Measurements from ENCODE around the gene ZNF787.
"Not testable (repeated sequence)": the region's sequence is repeated elsewhere in the genome, so short reads cannot be mapped to it uniquely, and the experiment has no call there.

The ZNF787 gene

GRCh38 chr19:56121180-56122167, at the start of gene ZNF787:
ZNF787 (minus strand) TSS chr19:56121295; CDS start chr19:56103217, 18,078 bp downstream.
- DNase-seq (ENCODE audit: low spot score): peak; percentile 98

DNA sequence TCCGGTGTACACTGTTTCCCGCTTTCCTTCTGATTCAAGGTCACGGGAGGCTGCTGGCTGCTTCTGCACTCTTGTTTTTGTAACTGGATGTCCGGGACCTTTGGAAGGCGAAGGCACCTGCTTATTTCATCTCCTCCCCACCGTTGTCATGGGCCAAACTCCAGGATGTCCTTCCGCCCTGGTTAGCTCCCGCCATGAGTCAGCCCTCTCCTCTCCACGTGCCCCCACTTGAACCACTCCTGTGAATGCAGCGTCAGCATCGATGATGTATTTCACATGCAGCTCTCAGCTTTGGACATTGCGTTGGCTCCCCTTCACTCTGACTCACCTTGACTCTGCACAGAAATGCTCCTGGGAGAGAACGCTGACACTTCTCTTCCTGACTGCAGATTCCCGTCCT, 49.2 kb upstream of the ZNF787 start:
- DNase-seq (ENCODE audit: low spot score): peak; percentile 82

DNA sequence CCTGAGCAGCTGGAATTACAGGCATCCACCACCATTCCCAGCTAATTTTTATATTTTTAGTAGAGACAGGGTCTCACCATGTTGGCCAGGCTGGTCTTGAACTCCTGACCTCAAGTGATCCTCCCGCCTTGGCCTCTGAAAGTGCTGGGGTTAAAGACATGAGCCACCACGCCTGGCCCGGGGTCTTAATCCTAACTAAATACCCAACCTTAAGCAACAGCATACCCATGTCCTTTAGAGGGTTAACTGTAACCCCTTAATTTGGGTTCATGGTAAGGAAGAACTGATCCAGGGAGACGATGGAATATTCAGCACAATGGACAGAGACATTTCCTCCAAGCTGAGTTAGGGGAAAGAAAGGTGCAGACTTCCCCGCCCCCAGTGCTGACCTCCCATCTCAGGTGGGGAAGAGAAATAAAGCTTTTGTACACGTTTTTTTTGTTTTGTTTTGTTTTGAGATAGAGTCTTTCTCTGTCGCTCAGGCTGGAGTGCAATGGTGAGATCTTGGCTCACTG, 46.0 kb upstream of the ZNF787 start:
- DNase-seq (ENCODE audit: low spot score): no peak

GRCh38 chr19:56163097-56163496, 42.0 kb upstream of the ZNF787 start:
- DNase-seq (ENCODE audit: low spot score): no peak

DNA sequence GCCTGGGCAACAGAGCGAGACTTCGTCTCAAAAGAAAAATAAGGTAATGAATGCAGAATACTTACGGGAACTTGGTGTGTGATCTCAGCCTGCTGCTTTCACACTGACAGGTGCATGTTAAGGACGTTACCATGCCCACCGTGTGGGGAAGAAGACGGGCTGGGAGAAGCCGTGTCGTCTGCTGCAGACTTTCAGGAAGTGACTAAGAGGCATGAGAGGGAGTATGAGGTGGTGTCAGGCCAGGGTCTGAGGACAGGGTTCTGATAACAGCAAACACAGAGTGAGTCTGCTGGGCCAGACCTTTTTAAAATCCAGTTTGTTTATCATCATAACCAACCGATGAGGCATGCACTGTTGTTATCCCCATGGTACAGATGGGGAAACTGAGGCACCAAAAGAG, 41.2 kb upstream of the ZNF787 start:
- no peak for DNase-seq (ENCODE audit: low spot score)

GRCh38 chr19:56161534-56161933, 40.4 kb upstream of the ZNF787 start:
- no peak for DNase-seq (ENCODE audit: low spot score)

GRCh38 chr19:56159622-56160271, 38.7 kb upstream of the ZNF787 start:
- DNase-seq (ENCODE audit: low spot score): no peak

DNA sequence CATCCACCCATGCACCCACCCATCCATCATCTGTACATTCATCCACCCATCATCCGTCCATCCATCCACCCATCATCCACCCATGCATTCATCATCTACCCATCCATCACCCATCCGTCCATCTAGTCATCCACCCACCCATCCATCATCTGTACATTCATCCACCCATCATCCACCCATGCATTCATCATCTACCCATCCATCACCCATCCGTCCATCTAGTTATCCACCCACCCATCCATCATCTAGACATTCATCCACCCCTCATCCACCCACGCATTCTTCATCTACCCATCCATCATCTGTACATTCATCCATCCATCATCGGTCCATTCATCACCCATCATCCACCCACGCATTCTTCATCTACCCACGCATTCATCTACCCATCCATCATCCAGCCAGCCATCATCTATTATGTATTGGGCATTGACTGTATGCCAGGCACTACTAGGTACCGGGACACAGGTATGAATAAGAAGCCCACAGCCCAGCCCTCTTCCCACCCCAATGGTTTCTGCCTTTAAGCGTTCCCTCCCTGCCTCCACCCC, 38.0 kb upstream of the ZNF787 start:
- no peak for DNase-seq (ENCODE audit: low spot score)

DNA sequence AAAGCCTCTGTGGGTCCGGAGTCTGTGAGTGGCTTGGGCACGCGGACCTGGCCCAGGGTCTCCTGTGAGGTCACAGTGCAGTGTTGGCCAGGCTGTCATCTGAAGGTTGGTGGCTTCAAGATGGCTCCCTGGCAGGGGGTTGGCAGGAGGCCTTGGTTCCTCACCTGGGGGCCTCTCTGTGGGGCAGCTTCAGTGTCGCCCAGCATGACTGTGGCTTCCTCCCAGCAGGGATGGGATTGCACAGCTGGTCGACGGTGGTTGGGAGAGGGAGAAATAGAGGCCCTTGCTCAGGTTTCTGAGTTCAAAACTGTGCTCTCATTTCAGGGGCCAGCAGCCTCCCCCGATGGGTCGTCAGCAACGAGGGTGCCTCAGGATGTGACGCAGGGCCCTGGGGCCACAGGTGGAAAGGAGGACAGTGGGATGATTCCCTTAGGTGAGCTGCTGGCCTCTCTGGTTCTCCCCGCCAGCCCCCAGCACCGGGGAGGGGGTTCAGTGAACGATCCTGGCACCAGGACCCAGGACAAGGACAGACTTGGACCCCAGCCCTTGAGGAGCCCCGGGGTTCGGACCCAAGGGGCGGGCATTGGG, 37.2 kb upstream of the ZNF787 start:
- no peak for DNase-seq (ENCODE audit: low spot score)

DNA sequence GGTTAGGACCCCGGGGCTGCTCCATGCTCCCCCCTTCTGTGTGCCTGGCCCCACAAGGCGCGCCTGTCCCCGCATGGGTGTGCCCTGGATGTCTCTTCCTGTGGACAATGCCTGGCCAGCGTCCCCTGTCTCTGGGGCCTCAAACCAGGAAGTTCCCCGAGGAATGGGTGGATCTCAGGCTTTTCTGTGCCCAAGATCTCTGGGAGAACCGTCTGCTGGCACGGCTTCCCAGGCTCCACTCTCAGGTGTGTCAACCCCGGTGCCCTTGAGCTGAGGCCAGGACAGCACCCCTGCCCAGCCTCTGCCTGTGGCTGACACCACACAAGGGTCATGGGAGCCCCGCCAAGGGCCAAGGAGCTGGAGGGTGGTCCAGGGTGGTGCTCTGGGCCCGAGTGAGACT, 35.7 kb upstream of the ZNF787 start:
- no peak for DNase-seq (ENCODE audit: low spot score)

DNA sequence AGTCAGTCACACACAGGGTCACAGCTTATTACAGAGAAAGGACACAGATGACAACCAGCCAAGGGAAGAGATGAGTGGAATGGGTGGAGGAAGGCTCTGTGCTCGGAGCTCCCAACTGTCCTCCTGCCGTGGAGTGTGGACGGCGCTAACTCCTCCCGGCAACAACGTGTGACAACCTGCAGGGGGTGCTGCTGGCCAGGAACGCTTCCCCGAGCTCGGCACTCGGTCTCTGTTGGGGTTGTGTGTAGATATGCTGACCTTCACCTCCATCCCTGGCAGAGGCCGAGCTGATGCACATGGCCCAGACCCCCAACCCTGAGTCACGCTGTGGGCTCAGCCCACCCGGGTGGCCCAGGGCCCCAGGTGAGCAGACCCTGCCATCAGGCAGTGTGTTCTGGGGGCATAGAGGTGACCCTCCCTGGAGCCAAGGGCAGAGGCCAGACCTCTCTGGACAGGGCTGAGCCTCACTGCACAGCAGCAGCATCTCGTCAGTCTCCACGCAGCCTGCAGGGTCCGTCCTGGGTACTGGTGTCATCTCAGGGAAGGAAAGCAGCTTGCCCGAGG, 34.1 kb upstream of the ZNF787 start:
- no peak for DNase-seq (ENCODE audit: low spot score)

DNA sequence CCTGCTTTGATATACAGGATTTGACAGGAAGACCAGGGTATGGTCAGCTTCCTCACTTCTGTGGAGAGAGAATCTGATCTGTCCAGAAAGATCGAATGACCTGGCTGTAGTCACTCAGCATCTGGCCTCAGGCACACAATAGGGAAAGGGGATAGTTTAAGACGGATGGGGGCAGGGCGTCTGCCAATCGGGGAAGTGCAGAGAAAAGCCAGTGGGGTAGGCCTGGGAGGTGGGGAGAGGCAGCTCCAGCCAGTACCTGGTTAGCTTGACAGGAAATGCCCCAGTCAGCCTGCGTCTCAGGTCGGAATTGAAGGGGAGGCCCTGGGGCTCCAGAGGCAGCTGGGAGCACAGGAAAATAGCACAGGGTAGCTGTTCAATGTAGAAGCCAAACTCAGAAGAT, 32.4 kb upstream of the ZNF787 start:
- DNase-seq (ENCODE audit: low spot score): no peak

GRCh38 chr19:56152644-56153043, 31.5 kb upstream of the ZNF787 start:
- no peak for DNase-seq (ENCODE audit: low spot score)

DNA sequence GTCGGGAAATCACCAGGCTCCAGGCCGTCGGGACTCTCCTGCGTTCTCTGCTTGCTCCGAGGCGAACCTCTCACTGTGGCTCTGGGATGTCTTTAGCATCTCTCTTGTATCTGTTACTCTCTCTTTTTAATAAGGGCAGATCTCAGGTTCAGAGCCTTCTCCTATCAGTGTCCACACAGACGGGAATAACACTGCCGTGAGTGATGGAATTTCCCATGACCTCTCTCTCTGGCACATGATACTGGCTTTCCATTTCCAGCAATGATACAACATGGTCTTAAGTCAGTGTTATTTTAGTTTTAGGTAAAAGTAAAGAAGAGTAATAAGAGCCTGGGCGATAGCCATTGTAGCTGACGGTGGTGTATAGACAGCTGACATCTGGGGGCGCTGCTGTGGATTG, 29.3 kb upstream of the ZNF787 start:
- DNase-seq (ENCODE audit: low spot score): no peak

DNA sequence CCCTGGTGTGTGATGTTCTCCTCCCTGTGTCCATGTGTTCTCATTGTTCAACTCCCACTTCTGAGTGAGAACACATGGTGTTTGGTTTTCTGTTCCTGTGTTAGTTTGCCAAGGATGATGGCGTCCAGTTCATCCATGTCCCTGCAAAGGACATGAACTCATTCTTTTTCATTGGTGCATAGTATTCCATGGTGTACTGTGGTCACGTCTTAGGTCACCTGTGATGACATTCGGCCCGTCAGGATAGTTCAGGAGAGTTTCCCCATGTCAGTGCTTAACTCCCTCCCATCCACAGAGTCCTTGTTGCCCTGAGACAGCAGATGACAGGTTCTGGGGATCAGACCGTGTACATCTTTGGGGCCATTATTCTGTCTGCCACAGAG, 28.6 kb upstream of the ZNF787 start:
- DNase-seq (ENCODE audit: low spot score): no peak

GRCh38 chr19:56148955-56149655, 28.0 kb upstream of the ZNF787 start:
- DNase-seq (ENCODE audit: low spot score): not testable (repeated sequence)

DNA sequence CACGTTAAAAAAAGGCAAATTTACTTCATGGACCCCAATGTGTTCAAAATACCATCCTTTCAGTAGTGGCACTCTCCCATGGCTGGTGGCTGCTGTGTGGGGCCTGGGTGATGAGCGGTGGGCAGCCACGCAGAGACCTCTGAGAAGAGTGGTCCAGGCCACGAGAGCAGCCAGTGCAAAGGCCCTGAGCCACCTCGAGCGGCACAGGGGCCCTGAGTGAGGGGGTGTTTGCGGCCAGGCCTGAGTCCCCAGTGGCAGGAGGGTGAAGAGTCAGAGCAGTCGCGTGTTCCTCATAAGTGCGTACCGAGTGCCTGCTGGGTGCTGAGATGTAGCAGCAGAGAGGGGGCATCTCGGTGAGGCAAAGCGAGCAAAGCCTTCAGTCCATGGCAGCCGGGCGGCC, 27.0 kb upstream of the ZNF787 start:
- no peak for DNase-seq (ENCODE audit: low spot score)

DNA sequence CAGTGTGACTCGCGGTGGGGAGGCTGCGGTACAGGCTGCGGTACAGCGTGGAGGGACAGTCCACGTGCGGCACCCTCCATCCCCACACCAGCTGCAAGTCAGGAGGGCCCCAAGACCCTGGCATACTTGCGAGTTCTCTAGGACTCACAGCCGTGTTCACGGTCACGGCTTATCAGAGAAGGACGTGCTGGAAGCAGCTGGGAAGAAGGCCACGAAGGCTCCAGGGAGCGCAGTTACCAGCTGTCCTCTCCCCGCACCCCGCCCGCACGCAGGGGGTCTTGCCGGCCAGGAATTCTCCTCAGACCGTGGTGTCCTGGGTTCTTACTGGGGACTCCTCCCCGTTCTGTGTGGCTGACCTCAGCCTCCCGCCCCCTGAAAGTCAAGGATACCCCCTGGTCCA, 26.2 kb upstream of the ZNF787 start:
- no peak for DNase-seq (ENCODE audit: low spot score)

DNA sequence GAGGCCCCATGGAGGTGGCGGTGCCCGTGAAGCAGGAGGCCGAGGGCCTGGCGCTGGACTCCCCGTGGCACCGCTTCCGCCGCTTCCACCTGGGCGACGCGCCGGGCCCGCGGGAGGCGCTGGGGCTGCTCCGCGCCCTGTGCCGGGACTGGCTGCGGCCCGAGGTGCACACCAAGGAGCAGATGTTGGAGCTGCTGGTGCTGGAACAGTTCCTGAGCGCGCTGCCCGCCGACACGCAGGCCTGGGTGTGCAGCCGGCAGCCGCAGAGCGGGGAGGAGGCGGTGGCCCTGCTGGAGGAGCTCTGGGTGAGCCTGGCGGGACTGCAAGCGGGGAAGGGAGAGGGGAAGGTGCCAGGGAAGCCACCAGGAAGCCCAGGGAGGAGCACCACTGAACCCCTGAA, 25.8 kb upstream of the ZNF787 start:
- DNase-seq (ENCODE audit: low spot score): no peak

DNA sequence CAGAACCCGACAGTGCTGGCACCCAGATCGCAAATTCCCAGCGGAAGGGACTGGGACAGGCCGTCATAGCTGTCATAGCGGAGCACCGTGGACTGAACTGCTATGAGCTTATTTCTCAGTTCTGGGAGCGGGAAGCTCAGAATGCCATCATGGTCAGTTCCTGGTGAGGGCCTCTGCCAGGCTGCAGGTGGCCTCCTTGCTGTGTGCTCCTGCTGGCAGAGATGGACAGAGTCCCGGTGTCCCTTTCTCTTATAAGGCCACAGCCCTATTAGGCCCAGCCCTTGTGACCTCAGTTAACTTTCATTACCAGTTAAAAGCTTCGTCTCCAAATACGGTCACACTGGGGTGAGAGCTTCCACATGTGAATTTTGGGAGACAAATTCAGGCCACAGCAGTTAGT, 24.6 kb upstream of the ZNF787 start:
- DNase-seq (ENCODE audit: low spot score): no peak

DNA sequence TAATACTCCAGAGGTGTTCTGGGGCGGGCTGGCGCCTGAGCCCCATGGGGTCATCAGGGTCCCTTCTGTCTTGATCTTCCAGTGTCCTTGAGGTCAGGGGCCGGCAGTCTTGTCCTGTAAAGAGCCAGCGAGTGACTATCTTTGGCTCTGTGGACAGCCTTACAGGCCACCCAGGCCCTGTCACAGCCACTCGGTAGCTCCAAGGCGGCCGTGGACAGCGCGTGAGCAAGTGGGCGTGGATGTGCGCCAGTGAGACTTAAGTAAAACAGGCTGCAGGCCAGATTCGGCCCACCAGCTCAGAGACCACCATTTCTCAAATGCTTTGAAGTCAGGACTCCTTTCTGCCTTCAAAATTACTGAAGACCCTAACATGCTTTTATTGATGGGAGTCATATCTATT, 23.7 kb upstream of the ZNF787 start:
- DNase-seq (ENCODE audit: low spot score): no peak

DNA sequence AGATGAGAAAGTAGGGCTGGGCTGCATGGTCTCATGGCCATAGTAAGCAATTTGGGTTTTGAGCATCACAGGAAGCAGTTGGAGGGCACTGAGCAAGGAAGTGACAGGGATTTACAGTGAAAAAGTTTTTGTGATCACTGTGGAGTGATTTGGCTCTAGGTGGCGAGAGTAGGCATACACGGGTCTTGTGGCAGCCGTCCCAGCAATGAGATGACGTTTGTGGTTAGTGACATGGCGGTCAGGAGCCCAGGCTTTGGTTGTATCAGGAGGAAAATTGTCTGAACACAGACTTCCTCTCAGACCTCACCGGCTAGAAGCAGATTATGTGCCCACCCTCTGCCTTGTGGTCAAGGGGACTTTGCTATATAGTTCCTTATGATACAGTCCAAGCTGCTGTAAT, 23.3 kb upstream of the ZNF787 start:
- DNase-seq (ENCODE audit: low spot score): no peak
